ENCODE measurements around the gene EEA1.
A peak's percentile ranks its signal among the peaks of the same experiment; 100 is the strongest.

EEA1 gene

DNA sequence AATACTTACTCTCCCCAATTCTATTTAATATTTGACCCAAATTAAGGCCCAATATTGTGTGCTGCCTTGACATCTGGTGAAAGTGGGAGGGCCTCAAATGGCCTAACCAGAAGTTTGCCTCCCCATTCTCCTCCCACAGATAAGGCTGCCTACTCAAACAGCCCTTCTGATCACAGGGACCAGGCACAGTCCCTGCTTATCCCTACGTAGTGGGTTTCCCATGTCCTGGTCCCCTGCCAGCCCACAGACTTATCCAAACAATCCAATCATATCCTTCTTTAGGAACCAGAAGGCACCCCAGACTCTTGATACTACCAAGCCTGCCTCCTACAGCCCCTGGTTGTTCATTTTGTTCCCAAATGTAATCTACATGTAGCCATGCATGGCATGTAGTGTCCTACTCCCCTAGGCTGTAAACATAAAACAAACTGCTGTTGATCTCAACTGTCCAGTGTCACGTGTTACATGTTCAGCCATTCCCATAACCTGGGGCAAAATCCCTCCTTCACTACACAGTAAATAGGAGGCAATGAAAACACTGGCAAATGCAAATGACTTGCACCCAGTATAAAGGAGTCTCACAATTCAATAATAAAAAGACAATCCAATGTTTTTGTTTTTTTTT, 49.3 kb downstream of the EEA1 start:
- no peak for DNase-seq

DNA sequence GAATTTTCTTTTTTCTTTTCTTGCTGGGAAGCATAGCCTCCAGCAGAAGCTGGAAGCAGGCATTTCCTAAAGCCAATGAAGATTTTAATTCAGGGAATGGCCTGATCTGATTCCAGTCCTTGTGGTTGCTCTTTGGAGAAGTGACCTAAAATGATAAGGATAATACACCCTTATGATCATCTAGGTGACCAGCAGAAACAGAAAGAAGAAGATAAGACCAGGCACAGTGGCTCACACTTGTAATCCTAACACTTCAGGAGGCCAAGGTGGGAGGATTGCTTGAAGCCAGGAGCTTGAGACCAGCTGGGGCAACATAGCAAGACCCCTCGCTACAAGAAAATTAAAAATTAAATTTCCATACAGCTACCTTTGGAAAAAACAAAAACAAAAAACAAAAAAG, 51.2 kb downstream of the EEA1 start:
- DNase-seq: no peak

DNA sequence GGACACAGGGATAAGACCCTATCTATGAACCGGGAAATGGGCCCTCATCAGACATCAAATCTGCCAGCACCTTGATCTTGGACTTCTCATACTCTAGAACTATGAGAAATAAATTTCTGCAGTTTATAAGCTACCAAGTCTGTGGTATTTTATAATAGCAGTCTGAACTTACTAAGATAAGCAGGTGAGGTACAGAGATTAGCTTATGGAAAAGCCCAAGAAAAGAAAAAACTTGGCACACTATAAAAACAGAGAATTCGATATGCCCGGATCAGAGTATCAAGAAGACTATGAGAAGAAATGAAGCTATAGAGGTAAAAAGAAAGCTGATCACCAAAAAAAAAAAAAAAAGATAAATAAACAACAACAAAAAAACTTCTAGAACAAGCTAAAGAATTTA, 52.6 kb downstream of the EEA1 start:
- no peak for DNase-seq

DNA sequence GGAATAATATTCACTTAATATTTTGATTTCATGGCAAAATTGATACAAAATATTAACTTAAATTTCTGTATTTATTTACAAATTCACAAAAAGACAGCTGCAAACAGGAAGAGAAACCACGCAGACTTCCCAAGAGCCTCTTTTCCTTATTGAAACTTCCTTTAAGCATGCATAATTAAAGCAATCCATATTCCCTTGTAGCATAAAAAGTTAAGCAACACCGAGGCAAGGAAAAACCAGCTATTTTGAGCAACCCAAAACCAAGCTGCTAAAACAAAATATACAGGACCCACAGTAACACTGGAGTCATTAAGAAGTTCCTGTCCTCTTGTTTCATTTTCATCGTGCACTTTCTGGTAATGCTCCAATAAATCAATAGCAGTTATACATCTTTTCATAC, 58.0 kb downstream of the EEA1 start:
- DNase-seq: no peak

DNA sequence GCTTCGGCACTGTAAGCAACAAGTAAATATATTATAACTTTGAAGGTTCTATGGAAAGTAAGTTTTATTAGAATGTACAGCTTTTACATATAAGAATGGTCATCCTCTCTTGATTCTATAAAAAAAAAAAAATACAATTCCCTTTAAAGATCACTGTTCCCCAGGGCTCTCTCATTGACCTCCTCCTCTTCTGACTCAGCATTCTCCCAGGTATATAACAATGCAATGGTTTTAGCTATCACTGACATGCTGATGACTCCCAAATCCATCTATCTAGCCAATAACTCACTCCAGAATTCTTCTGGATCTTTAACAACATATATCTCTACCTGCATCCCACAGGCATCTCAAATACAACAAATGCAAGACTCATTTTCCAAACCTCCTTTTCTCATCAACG, 62.7 kb downstream of the EEA1 start:
- DNase-seq: no peak

DNA sequence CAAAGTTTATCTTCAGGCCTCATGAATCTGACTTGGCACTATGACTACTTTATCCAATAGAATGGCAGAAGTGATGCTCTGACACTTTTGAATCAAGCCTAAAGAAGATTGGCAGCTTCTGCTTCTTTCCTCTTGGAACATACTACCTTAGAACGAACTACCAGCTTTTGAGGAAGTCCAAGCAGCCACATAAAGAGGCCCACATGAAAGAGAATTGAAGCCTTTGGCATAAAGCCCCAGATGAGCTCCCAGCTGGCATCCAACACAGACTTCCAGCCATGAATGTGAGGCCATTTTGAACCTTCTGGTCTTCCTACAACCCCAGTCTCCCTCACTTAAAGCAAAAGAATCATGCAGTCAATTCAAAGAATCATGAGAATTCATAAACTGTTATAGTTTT, 65.8 kb downstream of the EEA1 start:
- no peak for DNase-seq

DNA sequence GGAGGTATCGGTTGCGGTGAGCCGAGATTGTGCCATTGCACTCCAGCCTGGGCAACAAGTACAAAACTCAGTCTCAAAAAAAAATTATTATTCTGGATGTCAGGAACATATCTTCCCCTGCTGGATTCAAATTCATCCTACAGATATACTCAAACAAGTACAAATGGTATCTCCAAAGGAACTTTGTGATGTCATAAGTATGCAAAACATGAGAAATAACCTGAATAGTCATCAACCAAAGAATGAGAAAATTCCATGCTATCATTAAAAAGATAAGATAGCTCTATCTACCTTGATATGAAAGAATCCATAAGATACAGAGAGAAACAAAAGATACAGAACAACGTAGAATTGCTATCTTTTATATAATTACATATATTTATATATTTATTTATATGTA, 67.7 kb downstream of the EEA1 start:
- peak; percentile 2 for DNase-seq

DNA sequence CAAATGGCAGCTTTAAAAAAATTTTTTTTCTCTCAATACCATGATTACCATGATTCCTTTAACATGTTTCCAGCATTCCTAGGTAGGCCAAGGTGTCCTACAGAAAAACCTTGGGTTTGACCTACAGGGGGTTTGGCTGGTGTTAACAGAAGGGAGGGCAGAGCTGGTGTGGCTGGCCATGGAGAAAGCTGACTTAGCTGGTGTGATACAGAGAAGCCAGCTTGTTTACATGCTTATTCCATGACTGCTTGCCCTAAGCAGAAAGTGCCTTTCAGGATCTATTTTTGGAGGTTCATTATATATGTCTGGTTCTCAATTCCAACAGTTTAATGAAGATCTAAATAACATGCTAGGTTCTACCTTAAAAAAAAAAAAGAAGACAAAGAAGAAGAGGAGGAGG, 68.6 kb downstream of the EEA1 start:
- no peak for DNase-seq

DNA sequence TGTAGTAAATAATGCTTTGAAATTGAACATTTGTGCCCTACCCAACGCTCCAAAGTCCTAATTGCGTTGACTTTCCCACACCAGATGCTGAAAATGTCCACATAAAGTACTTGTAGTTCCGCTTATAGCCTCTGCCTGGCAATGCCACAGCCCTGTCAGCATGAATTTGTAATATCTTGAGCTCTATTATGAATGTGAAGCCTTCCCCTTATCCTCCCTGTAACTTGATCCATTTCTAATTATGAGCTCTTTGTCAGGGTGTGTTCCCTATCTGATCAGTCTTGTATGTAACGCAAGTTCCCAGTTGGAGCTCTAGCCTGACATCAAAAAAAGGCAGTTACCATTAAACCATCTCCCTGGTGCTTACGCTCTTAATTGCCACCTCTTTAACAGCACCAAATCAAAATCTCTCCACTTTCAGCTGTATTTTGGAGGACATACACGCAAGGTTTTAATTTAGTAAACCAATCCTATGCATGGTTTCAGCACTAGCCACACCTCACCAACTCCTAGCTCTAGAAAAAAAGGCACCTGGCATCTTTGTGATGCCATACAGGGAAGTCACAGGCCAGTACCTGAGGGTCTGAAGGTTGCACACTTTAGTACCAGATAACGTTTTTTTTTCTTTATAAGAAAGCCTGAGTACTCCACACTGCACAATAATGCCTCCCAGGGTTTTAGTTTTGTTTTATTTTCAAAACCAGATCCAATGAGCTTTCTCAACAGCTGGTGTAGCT, 69.3 kb downstream of the EEA1 start:
- no peak for DNase-seq

DNA sequence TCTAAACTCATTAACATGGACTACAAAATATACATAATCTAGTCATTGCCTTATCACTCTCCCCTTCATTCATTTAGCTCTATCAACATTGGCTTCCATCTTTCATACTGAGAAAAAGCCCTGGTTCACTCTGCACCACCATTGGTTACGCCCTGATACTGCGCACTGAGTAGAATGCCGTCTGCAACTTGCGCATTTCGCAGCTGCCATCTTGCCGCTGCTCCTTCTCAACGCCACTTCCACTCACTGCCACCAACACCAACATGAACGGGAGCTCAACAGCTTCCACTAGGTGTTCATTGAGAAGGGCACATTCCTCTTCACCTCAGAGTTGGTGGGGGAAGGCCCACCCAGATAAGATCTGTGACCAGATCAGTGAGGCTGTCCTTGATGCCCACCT, 71.3 kb downstream of the EEA1 start:
- DNase-seq: no peak

DNA sequence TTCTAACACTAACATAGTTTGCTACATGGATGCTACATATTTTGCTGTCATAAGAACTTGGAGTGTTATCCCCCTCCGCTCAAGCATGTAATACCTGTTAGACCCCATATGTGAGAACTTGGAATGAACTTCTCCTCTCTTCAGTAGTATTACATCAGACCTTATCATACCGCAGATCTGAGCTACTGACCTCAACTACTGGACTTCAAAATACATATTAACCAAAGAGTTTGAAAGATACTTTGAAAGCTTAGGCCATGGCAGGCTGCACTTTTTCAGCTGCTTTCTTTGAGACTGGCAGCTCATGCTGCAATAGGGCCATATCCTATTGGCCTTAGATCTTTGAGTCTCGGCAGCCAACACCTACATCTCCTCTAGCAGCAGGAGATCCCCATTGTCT, 74.8 kb downstream of the EEA1 start:
- DNase-seq: no peak

DNA sequence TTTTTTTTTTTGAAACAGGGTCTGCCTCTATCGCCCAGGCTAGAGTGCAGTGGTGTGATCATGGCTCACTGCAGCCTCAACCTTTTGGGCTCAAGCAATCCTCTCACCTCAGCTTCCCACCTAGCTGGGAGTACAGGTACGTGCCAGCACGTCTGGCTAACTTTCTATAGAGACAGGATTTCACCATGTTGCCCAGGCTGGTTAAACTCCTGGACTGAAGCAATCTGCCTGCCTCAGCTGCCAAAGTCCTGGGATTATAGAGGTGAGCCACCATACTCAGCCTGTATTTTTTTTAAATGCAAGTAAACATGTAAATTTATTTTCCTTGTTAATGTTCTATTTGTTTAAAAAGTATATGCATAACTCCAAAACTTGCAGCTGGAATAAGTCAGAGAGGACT, 80.4 kb downstream of the EEA1 start:
- no peak for DNase-seq

DNA sequence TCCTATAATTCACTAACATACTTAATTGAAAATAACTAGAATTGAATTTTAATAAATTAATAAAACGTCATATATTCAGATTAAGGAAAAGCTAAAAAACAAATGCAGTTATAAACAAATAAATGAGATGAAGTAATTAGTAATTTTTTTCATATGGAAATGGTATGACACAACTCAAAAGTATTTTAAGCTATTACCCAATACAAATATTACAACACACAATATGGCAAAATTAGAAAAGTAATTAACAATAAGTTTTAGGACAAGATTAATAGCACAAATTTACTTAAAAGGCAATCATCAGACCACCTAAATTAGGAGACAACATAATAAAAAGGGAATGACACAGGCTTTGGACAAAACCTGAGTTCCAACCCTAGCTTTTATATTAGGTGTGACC, 81.7 kb downstream of the EEA1 start:
- DNase-seq: no peak

DNA sequence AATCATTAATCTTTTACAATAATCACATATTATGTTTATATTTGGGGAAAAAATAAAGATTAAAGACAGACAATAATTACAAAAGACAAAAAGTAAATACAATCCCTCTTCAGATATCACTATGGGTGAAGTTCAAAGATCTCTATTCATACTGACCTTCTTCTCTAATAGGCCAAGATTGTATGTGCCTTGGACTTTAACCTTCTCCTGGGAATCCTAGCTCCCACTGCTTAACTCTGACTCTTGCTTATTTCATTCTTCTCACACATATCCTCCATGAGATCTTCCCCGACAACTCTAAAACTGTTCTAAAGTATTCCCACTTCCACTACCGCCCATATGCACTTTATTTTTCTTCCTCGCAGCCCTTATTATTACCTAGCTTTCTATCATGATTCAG, 83.8 kb downstream of the EEA1 start:
- DNase-seq: no peak

DNA sequence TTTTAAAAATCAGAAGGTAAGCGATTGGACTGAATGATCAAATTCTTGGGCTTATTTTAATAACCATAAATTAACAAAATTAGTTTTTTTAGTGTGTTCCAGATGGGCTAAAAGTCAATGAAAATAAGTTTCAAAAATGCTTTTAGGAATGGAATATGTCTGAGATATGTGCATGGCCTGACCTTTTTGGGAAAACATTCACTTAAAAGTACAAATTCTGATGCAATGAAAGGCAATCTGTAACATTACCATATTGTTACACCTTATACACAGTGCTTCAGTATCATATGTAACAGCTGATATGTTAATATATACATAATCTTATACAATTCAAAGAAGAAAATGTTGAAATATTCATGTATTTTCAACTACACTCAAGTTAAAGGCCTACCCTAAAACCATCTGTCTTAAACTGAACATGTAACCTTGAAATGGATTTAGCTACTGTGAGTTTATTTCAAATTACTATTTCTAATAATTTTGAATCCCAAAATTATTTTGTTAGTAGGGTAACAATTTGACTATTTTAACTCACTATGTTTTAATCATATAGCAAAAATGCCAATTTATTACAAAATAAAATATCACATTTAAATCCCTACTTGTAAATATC, 84.8 kb downstream of the EEA1 start:
- peak; percentile 28 for DNase-seq

DNA sequence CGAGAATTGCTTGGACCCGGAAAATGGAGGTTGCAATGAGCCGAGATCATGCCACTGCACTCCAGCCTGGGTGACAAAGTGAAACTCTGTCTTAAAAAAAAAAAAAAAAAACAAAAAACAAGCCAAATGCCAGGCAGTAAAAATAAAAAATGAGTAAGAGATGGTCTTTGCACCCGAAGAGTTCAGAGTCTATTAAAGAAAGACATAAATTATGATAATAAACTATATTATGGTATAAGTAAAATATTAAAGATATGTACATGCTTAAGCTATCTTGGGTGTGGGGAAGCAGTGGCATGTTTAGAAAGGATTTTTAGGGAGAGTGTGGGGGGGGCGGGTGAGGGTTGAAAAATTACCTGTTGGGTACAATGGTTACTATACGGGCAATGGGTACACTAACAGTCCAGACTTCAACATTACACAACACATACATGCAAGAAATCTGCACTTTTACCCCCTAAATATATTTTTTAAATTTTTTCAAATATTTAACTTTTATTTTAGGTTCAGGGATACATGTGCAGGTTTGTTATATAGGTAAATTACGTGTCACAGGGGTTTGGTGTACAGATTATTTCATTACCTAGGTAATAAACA, 99.3 kb downstream of the EEA1 start:
- no peak for DNase-seq

DNA sequence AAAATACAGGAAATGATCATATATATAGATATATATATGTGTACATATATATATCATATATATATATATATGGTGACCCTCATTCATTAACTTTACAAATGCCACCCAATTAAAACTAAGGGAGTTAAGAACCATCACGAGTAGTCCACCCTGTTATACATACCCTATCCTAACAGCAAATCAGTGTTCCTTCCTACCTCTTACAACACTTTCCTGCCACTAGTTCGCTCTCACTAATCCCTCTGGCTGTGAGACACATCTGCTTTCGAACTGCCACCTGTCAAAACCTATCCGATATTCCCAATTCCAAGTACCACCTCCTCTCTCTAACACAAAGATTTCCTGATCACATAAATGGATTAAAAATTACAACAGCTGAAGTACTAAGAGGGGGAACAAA, 100.5 kb downstream of the EEA1 start:
- DNase-seq: no peak

DNA sequence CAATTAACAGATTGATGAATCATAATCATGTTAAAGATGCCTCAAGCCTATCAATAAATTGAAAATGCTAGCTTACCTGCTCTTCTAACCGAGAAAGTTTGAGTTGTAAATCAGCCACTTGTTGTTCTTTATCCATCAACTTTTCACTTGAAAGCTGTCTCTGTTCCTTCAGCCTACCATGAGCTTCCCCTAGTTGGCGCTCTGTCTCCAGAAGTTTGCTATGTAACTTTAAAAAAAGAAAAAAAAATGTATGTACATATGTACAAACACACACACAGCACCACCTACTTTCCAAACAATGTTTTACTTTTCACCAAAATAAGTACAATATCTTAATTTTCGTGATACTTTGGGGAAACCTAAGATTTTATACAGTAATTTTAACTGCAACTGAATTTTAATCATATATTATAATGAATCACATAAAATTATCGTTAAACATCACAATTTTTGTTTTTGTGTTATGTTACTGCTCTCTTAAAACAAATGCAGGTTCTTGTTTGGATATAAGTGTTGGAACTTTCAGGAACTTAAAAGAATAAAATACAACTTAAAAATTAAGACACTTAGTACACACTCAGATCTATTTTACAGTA, 101.2 kb downstream of the EEA1 start:
- DNase-seq: peak; percentile 42

DNA sequence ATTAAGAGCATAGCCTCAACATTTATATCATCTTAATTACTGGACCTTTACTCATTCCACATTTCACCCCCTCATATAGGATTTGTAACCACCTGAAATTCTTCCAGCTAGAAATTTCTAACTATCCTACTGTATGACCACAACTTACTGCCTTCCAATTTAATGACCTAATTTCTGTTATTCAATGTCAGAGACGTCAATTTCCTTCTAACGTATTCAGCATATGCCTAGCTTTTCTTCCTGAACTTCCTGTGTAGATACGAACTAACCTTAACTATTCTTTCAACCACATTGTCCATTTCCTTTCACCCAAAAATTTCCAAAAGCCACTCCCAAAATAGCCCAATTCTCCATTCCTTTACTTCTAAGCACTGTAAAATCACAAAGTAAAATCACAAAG, 108.0 kb downstream of the EEA1 start:
- DNase-seq: no peak

DNA sequence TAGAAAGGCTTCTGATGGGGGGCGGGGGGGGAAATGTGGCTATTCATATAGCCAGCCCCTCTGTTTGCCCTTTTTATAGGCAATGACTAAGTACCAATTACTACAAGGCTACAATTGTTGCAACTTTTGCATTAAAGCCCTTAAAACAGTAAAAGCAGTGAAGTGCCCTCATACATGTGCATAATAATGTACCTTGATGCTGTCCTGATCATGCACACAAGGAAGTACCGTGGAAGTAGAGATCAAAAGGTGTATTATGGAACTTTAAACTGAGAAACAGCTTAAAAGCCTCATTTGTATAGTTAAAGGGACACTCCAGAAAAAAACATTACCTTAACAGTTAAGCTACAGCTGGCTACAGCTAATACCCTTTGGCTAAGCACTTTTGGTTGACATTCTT, 114.5 kb downstream of the EEA1 start:
- no peak for DNase-seq

DNA sequence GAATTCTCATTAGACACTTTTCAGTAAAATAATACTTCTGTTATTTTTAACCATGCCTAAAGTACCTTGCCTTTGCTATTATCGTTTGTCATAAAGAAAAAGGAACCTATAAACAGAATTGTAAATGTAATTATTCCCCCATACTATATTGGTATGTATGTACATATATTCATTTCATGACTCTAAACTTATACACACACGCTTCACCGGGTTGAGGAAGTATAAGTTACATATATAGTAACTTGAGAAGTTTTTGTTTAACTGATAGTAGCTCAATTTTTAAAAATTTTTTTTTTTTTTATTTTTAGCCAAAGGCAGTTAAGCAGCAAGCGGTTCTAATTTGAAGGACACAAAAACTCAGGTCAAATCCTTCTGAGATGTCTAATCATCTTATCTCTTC, 118.7 kb downstream of the EEA1 start:
- no peak for DNase-seq

DNA sequence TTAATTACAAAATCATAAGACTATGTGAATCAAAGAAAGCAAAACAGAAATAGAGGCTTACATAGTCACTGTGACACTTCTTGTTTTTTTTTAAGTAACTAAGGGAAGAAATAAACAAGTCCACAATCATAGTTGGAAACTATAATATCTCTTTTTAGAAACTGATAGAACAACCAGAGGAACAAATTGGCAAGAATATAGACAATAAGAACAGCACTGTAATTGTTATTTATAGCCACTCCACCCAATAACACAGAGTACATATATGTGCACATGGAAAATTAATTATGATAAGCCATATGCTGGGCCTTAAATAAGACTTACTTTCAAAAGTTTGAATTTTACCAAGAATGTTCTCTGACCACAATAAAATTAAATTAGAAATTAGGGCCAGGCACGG, 125.2 kb downstream of the EEA1 start:
- no peak for DNase-seq

DNA sequence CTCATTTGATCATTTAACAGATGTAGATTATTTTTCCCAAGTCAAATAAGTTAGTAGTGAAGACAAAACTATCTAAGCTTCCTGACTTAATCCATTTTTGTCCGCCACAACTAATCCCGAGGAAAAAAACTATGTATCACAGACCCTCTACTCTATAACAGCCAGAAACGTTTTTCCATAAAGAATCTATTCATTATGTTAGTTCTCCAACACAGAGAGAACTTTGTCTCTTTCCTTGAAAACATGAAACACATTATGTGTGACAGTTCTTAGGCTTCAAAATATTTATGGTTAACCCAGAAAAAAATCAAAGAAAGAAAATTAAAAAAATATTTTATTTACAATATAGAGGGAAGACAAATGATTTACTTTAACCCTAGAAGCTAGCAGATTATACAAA, 126.2 kb downstream of the EEA1 start:
- DNase-seq: no peak

DNA sequence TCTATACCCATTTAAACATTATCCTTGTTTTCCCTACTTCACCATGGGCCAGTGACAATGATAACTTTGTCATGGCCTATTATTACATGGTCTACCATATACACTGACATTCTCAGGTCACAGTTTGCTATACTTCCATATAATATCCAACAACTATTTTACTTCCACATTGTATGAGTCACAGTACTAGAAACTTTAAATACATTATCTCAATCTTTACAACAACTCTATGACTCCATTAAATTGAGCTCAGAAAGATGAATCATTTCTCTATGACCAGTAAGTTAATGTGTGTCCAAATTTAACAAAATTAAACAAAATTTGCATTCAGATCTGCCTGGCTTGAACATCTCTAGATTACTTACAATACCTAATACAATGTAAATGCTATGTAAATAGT, 132.4 kb downstream of the EEA1 start:
- peak; percentile 51 for DNase-seq

Measured in fibroblast of skin of back (primary cell).